K562 (cell line): ENCODE results near the gene SDR39U1. TPM values are rescaled to one million over a fixed set of nuclear protein-coding genes. Genes with fewer than 3 reads are reported as not detected.

ENCODE experiments used
- ATAC-seq: fragments of 200-7000 bp; cut with Tn5 transposase; 3 replicates; pipeline ENCODE4 v1.9.1; 2020; ENCODE audit warnings: moderate library complexity
- BruUV-seq: library from RNA; stranded (reverse); fragments of 400-500 nt; replicated peaks from 2 replicates; lab custom pipeline; 2021; lab: Mats Ljungman, UMichigan
- CTCF ChIA-PET: fragments of 300-600 bp; formaldehyde crosslinking; extraction: SDS; loops from one replicate; lab custom pipeline; 2021; ENCODE audit warnings: low intra/inter-chr PET ratio; lab: Yijun Ruan, JAX
- POLR2A ChIA-PET: fragments of 300-600, 350-650 bp; sonication (Branson Sonifier 250); formaldehyde crosslinking; extraction: SDS; loops from one replicate; lab custom pipeline; 2021; ENCODE audit warnings: antibody characterized with exemption, inconsistent platforms; lab: Yijun Ruan, JAX
- DNase-seq, 4 experiments: peaks; one replicate each; pipeline versions ENCODE4 v3.0.0 to v3.0.0-alpha.2; 2011 to 2018; ENCODE audit warnings: low spot score in 3 of 4, mixed read lengths in 3 of 4; ENCODE audit errors: extremely low read depth in 1 of 4
- FAIRE-seq: peaks from 2 replicates; lab custom pipeline; 2011; peaks lifted over from hg19 to GRCh38; lab: Jason Lieb, UNC
- H2AFZ ChIP-seq: 2 replicates; pipeline ENCODE4 v1.6.0; 2011; ENCODE audit warnings: low read depth, low read length, control low read depth, inconsistent platforms
- H3K27ac ChIP-seq: fragments of 200-600 bp; 3 replicates; pipeline ENCODE4 v1.8.0; 2011; ENCODE audit warnings: low read depth, mild to moderate bottlenecking, control low read depth, inconsistent platforms, low read length, moderate library complexity, mixed read lengths; ENCODE audit errors: extremely low read depth
- H3K27me3 ChIP-seq, 2 experiments: fragments of 300-600 bp in 1 of 2; 2 replicates in 1 of 2; 3 replicates in 1 of 2; pipeline versions ENCODE4 v1.6.0 to v1.8.0; 2011; ENCODE audit warnings: inconsistent platforms in 2 of 2, low read length in 2 of 2, mild to moderate bottlenecking in 1 of 2, mixed read lengths in 1 of 2, moderate library complexity in 1 of 2; ENCODE audit not compliant: control insufficient read depth in 2 of 2, insufficient read depth in 2 of 2
- H3K36me3 ChIP-seq: fragments of 300-600 bp; 3 replicates; pipeline ENCODE4 v1.8.0; 2011; ENCODE audit warnings: mild to moderate bottlenecking, low read length, inconsistent platforms; ENCODE audit not compliant: control insufficient read depth, insufficient read depth
- H3K4me1 ChIP-seq, 2 experiments: fragments of 200-600 bp in 1 of 2; replicated peaks in 1 of 2; 2 replicates in 1 of 2; 3 replicates in 1 of 2; pipeline versions ENCODE4 v1.5.1 to v1.8.0; 2011; ENCODE audit warnings: inconsistent platforms in 2 of 2, low read length in 2 of 2, mild to moderate bottlenecking in 1 of 2, mixed read lengths in 1 of 2, moderate library complexity in 1 of 2; ENCODE audit not compliant: control insufficient read depth in 2 of 2, insufficient read depth in 2 of 2
- H3K4me2 ChIP-seq: 2 replicates; pipeline ENCODE4 v1.6.1; 2011; ENCODE audit warnings: low read length, control low read depth, inconsistent platforms, mixed read lengths; ENCODE audit not compliant: insufficient read depth
- H3K4me3 ChIP-seq: fragments of 200-600 bp; sonication (generic), shearing (Covaris generic); 2 replicates; pipeline ENCODE4 v1.5.1; 2016; ENCODE audit warnings: control low read depth, inconsistent platforms
- H3K79me2 ChIP-seq: fragments of 200-600 bp; 3 replicates; pipeline ENCODE4 v1.8.0; 2011; ENCODE audit warnings: low read length, inconsistent platforms; ENCODE audit not compliant: control insufficient read depth, insufficient read depth
- H3K9ac ChIP-seq, 2 experiments: 2 replicates each; pipeline versions ENCODE4 v1.6.0 to v1.6.1; 2011; ENCODE audit warnings: low read depth in 2 of 2, low read length in 2 of 2, control low read depth in 1 of 2, inconsistent platforms in 1 of 2, mild to moderate bottlenecking in 1 of 2, mixed read lengths in 1 of 2; ENCODE audit not compliant: insufficient read depth in 1 of 2
- H3K9me1 ChIP-seq: one replicate; pipeline ENCODE4 v1.6.0; 2011; ENCODE audit warnings: inconsistent platforms, mild to moderate bottlenecking, low read length, moderate library complexity; ENCODE audit not compliant: control insufficient read depth, insufficient read depth
- H3K9me3 ChIP-seq: replicated peaks from 2 replicates; pipeline ENCODE4 v1.5.1; 2011; ENCODE audit warnings: low read depth, low read length, inconsistent platforms; ENCODE audit not compliant: control insufficient read depth, insufficient read depth
- H4K20me1 ChIP-seq: replicated peaks from 2 replicates; pipeline ENCODE4 v1.6.1; 2011; ENCODE audit warnings: low read length, inconsistent platforms, mixed read lengths; ENCODE audit not compliant: control insufficient read depth, insufficient read depth
- BCOR ChIP-seq: fragments of 450-650 bp; IDR thresholded peaks from 2 replicates; pipeline ENCODE4 v1.6.1; 2016
- ESRRA ChIP-seq: fragments of 450-650 bp; IDR thresholded peaks from 2 replicates; pipeline ENCODE4 v1.6.1; 2014; ENCODE audit warnings: low read depth, mild to moderate bottlenecking, moderate library complexity, borderline replicate concordance
- GTF2F1 ChIP-seq: IDR thresholded peaks from 2 replicates; pipeline ENCODE4 v1.6.1; 2011; ENCODE audit warnings: low read depth, low read length, improper control_type of control experiment
- NR2C2 ChIP-seq, 2 experiments: fragments of 200-800 bp in 1 of 2; sonication (Bioruptor generic) in 1 of 2; sonication (generic) in 1 of 2; formaldehyde crosslinking in 1 of 2; IDR thresholded peaks; 2 replicates each; pipeline versions ENCODE4 v1.6.1 to v1.8.0; 2016 to 2022; ENCODE audit warnings: mild to moderate bottlenecking in 1 of 2, missing compliant biosample characterization in 1 of 2, missing genetic modification characterization in 1 of 2, missing genetic modification reagents in 1 of 2
- PHF21A ChIP-seq: fragments of 450-650 bp; IDR thresholded peaks from 2 replicates; pipeline ENCODE4 v1.6.1; 2017; ENCODE audit warnings: low read depth, borderline replicate concordance
- POU5F1 ChIP-seq: fragments of 150-350 bp; IDR thresholded peaks from 2 replicates; pipeline ENCODE4 v1.6.1; 2014; ENCODE audit warnings: borderline replicate concordance, low read length, low read depth, mild to moderate bottlenecking; ENCODE audit not compliant: partially characterized antibody
- STAT5B ChIP-seq: fragments of 250-450 bp; sonication (Bioruptor Pico); IDR thresholded peaks from 2 replicates; pipeline ENCODE4 v1.8.0; 2021; ENCODE audit warnings: mild to moderate bottlenecking, inconsistent platforms
- ZNF184 ChIP-seq: sonication (generic); formaldehyde crosslinking; IDR thresholded peaks from 2 replicates; pipeline ENCODE4 v1.5.0; 2020; ENCODE audit warnings: missing genetic modification reagents
- ZNF785 ChIP-seq: fragments of 250-450 bp; sonication (Bioruptor Pico); IDR thresholded peaks from 2 replicates; pipeline ENCODE4 v1.4.0; 2020; ENCODE audit warnings: mild to moderate bottlenecking
- WGBS: fragments of 100-300 bp; shearing (Covaris generic); methylation state at CpG from one replicate; pipeline ENCODE4 v1.1.6; 2016; ENCODE audit warnings: low coverage, mixed read lengths; ENCODE audit not compliant: insufficient coverage; ENCODE audit errors: missing lambda C conversion rate; 5-methylcytosine and 5-hydroxymethylcytosine counted together
- in situ Hi-C: fragments of 300-500 bp; cut with MboI; formaldehyde crosslinking; loops from 4 replicates; pipeline ENCODE4 v1.15.0; 2018; ENCODE audit warnings: inconsistent platforms, mixed read lengths
- intact Hi-C: fragments of 100-400 bp; cut with micrococcal nuclease; formaldehyde crosslinking; loops from 2 replicates; pipeline ENCODE4 v1.14.2; 2022
- polyA plus RNA-seq, 8 experiments: library from polyadenylated mRNA; depleted of rRNA in 4 of 8; stranded (reverse) in 5 of 8; unstranded in 3 of 8; fragments of >200 nt; fragmentation: Nextera tagmentation in 2 of 8; fragmentation: Illumina TruSeq in 1 of 8; extraction: Ambion mirVana in 2 of 8; extraction: Trizol in 1 of 8; gene quantifications; 2 replicates each; pipeline versions ENCODE4 v1.2.1 to v1.2.3, GENCODE V29; 2011 to 2014; ENCODE audit warnings: inconsistent platforms in 1 of 8, missing spikeins in 1 of 8
- total RNA-seq, 7 experiments: library from RNA; depleted of rRNA in 6 of 7; stranded (reverse); fragments of >200 nt in 6 of 7; fragmentation: Illumina TruSeq in 2 of 7; extraction: Trizol in 2 of 7; gene quantifications; 2 replicates each; pipeline versions ENCODE4 v1.2.1 to v1.2.3, GENCODE V29; 2011 to 2021; ENCODE audit warnings: low replicate concordance in 1 of 7
- TF ChIP-seq, protein P1 (sequence below): sonication (generic); formaldehyde crosslinking; IDR thresholded peaks from 2 replicates; pipeline ENCODE4 v1.5.0; 2020; ENCODE audit warnings: missing genetic modification reagents
- TF ChIP-seq, protein P2 (sequence below): fragments of 450-650 bp; formaldehyde crosslinking; IDR thresholded peaks from 2 replicates; pipeline ENCODE4 v1.4.0; 2020; ENCODE audit warnings: mild to moderate bottlenecking, mixed read lengths
- TF ChIP-seq, protein P3 (sequence below): fragments of 250-450 bp; sonication (Bioruptor Pico); IDR thresholded peaks from 2 replicates; pipeline ENCODE4 v1.5.0; 2022; ENCODE audit warnings: mild to moderate bottlenecking
- TF ChIP-seq, protein P4 (sequence below): fragments of 450-650 bp; conservative IDR thresholded peaks from 2 replicates; pipeline ENCODE4 v1.6.1; 2016; ENCODE audit warnings: missing genetic modification characterization, low read depth, mild to moderate bottlenecking, control low read depth, missing compliant biosample characterization

The SDR39U1 gene
- total and polyA plus RNA-seq, 9 of the 15 experiments (the other 6 are each of a cell fraction or from before 2014, with no cell fraction given): 10.4 to 56.1 (median 19.8) TPM

DNA sequence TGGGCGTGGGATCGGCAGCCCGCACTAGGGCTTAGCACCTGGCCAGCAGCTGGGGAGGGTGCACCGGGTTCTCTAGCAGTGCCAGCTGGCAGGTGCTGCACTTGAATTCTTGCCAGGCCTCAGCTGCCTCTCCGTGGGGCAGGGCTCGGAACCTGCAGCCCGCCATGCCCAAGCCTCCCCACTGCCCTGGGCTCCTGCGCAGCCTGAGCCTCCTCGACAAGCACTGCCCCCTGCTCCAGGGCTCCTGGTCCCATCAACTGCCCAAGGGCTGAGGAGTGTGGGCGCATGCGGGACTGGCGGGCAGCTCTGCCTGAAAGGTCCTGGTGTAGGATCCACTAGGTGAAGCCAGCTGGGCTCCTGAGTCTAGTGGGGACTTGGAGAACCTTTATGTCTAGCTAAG lies 30.6 kb upstream of the SDR39U1 start:
- Histone ChIP-seq H3K79me2 (no peaks in the 10 kb centered on the region), H2AFZ (no peak overlapping the region), H3K27ac (no peak overlapping the region), H3K9ac (no peak overlapping the region), H3K9me1 (no peaks in the 10 kb centered on the region), H3K9me3 (no peaks in the 10 kb centered on the region), H3K4me3 (no peak overlapping the region), H3K4me2 (no peak overlapping the region), H4K20me1 (no peaks in the 10 kb centered on the region), H3K36me3 (no peaks in the 10 kb centered on the region), H3K4me1 (no peaks in the 10 kb centered on the region), H3K27me3 (no peaks in the 10 kb centered on the region)
- no peak for TF ChIP-seq NR2C2 (CRISPR knock-in tag; IDR thresholded peaks at IDR 0.05)
- TF ChIP-seq NR2C2 (tag; IDR thresholded peaks at IDR 0.05): no peak
- TF ChIP-seq, protein P1, sequence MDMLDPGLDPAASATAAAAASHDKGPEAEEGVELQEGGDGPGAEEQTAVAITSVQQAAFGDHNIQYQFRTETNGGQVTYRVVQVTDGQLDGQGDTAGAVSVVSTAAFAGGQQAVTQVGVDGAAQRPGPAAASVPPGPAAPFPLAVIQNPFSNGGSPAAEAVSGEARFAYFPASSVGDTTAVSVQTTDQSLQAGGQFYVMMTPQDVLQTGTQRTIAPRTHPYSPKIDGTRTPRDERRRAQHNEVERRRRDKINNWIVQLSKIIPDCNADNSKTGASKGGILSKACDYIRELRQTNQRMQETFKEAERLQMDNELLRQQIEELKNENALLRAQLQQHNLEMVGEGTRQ (CRISPR knock-in tag): no peak
- TF ChIP-seq, protein P2, sequence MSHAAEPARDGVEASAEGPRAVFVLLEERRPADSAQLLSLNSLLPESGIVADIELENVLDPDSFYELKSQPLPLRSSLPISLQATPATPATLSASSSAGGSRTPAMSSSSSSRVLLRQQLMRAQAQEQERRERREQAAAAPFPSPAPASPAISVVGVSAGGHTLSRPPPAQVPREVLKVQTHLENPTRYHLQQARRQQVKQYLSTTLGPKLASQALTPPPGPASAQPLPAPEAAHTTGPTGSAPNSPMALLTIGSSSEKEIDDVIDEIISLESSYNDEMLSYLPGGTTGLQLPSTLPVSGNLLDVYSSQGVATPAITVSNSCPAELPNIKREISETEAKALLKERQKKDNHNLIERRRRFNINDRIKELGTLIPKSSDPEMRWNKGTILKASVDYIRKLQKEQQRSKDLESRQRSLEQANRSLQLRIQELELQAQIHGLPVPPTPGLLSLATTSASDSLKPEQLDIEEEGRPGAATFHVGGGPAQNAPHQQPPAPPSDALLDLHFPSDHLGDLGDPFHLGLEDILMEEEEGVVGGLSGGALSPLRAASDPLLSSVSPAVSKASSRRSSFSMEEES (CRISPR knock-in tag): no peak
- TF ChIP-seq BCOR: no peak
- no peak for TF ChIP-seq STAT5B (CRISPR knock-in tag)
- TF ChIP-seq PHF21A: no peak
- TF ChIP-seq, protein P3, sequence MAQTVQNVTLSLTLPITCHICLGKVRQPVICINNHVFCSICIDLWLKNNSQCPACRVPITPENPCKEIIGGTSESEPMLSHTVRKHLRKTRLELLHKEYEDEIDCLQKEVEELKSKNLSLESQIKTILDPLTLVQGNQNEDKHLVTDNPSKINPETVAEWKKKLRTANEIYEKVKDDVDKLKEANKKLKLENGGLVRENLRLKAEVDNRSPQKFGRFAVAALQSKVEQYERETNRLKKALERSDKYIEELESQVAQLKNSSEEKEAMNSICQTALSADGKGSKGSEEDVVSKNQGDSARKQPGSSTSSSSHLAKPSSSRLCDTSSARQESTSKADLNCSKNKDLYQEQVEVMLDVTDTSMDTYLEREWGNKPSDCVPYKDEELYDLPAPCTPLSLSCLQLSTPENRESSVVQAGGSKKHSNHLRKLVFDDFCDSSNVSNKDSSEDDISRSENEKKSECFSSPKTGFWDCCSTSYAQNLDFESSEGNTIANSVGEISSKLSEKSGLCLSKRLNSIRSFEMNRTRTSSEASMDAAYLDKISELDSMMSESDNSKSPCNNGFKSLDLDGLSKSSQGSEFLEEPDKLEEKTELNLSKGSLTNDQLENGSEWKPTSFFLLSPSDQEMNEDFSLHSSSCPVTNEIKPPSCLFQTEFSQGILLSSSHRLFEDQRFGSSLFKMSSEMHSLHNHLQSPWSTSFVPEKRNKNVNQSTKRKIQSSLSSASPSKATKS (CRISPR knock-in tag): no peak
- no peak for TF ChIP-seq ZNF785 (CRISPR knock-in tag)
- TF ChIP-seq GTF2F1: no peak
- TF ChIP-seq ESRRA: no peak
- TF ChIP-seq POU5F1: no peak
- TF ChIP-seq, protein P4, sequence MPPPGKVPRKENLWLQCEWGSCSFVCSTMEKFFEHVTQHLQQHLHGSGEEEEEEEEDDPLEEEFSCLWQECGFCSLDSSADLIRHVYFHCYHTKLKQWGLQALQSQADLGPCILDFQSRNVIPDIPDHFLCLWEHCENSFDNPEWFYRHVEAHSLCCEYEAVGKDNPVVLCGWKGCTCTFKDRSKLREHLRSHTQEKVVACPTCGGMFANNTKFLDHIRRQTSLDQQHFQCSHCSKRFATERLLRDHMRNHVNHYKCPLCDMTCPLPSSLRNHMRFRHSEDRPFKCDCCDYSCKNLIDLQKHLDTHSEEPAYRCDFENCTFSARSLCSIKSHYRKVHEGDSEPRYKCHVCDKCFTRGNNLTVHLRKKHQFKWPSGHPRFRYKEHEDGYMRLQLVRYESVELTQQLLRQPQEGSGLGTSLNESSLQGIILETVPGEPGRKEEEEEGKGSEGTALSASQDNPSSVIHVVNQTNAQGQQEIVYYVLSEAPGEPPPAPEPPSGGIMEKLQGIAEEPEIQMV (tag): no peak
- TF ChIP-seq ZNF184 (CRISPR knock-in tag): no peak
- no peak for ATAC-seq
- BruUV-seq: no TSS peak
- in situ Hi-C loops (no loop called here), intact Hi-C loops (no loop called here)
- 13% methylated on average over 6 of the region's 12 CpGs for WGBS
- FAIRE-seq: no peak
- CTCF ChIA-PET: no interaction called here
- no peak for DNase-seq
- POLR2A ChIA-PET: no interaction called here
